Measurements from ENCODE around the gene RPN1. TPM values are rescaled to one million over a fixed set of nuclear protein-coding genes. Genes with fewer than 3 reads are reported as not detected.
A peak's percentile ranks its signal among the peaks of the same experiment; 100 is the strongest.
"Not testable (repeated sequence)": the region's sequence is repeated elsewhere in the genome, so short reads cannot be mapped to it uniquely, and the experiment has no call there.

The RPN1 gene
- total RNA-seq, 1 donor from 2014 or later = 96.8 TPM

- ATAC-seq (ENCODE audit: poor library complexity) (no peak), DNase-seq (no peak)
- intact Hi-C loops (cut with DNase I) = no loop called here
These were observed 62.5 kb downstream of the RPN1 start for GRCh38 chr3:128588147-128588546.

- intact Hi-C loops (cut with DNase I) = no loop called here
- ATAC-seq (ENCODE audit: poor library complexity) (no peak), DNase-seq (no peak)
These were observed 63.2 kb downstream of the RPN1 start for GRCh38 chr3:128587391-128587790.

- DNase-seq; ATAC-seq (ENCODE audit: poor library complexity); intact Hi-C loops (cut with DNase I): not testable (repeated sequence)
These were observed 63.7 kb downstream of the RPN1 start for GRCh38 chr3:128586932-128587331.

- DNase-seq; intact Hi-C loops (cut with DNase I); ATAC-seq (ENCODE audit: poor library complexity): not testable (repeated sequence)
These were observed 64.2 kb downstream of the RPN1 start for GRCh38 chr3:128586391-128586790.

- intact Hi-C loops (cut with DNase I) = no loop called here
These were observed 64.6 kb downstream of the RPN1 start for GRCh38 chr3:128585974-128586373.

GRCh38 chr3:128585189-128585588, 65.4 kb downstream of the RPN1 start:
- DNase-seq (no peak), ATAC-seq (ENCODE audit: poor library complexity) (no peak)
- intact Hi-C loops (cut with DNase I) = no loop called here

More at GRCh38 chr3:128585974-128586373, 64.6 kb downstream of the RPN1 start:
- no peak for DNase-seq
- ATAC-seq (ENCODE audit: poor library complexity) = no peak

- ATAC-seq (ENCODE audit: poor library complexity) = peak; percentile 99
- intact Hi-C loops (cut with DNase I) = no loop called here
- peak; percentile 84 for DNase-seq
These were observed 66.1 kb downstream of the RPN1 start for GRCh38 chr3:128584412-128585020.

GRCh38 chr3:128581566-128581965, 69.1 kb downstream of the RPN1 start:
- intact Hi-C loops (cut with DNase I) = no loop called here
- ATAC-seq (ENCODE audit: poor library complexity) (no peak), DNase-seq (no peak)

GRCh38 chr3:128579927-128580326, 70.7 kb downstream of the RPN1 start:
- intact Hi-C loops (cut with DNase I) = loop anchor here (10.0 kb wide), 1 partner anchor 95 kb away; no protein-coding TSS in a partner anchor
- ATAC-seq (ENCODE audit: poor library complexity) (no peak), DNase-seq (no peak)

- no peak for DNase-seq
These were observed 72.3 kb downstream of the RPN1 start for GRCh38 chr3:128578346-128578745.

GRCh38 chr3:128577711-128578110, 72.9 kb downstream of the RPN1 start:
- no peak for ATAC-seq (ENCODE audit: poor library complexity)
- intact Hi-C loops (cut with DNase I) = loop anchor here (10.0 kb wide), 1 partner anchor 93 kb away; no protein-coding TSS in a partner anchor
- no peak for DNase-seq

More at GRCh38 chr3:128578346-128578745, 72.3 kb downstream of the RPN1 start:
- intact Hi-C loops (cut with DNase I) = loop anchor here (10.0 kb wide), 1 partner anchor 94 kb away; no protein-coding TSS in a partner anchor
- ATAC-seq (ENCODE audit: poor library complexity) = no peak

GRCh38 chr3:128576290-128576689, 74.3 kb downstream of the RPN1 start:
- intact Hi-C loops (cut with DNase I) = loop anchor here (10.0 kb wide), 1 partner anchor 91 kb away; no protein-coding TSS in a partner anchor
- no peak for DNase-seq
- ATAC-seq (ENCODE audit: poor library complexity) = no peak

GRCh38 chr3:128575777-128576176, 74.8 kb downstream of the RPN1 start:
- intact Hi-C loops (cut with DNase I) = loop anchor here (10.0 kb wide), 1 partner anchor 91 kb away; no protein-coding TSS in a partner anchor
- ATAC-seq (ENCODE audit: poor library complexity) = peak; percentile 23
- peak; percentile 55 for DNase-seq

- intact Hi-C loops (cut with DNase I) = loop anchor here (10.0 kb wide), 1 partner anchor 89 kb away; no protein-coding TSS in a partner anchor
- peak; percentile 57 for DNase-seq
- peak; percentile 52 for ATAC-seq (ENCODE audit: poor library complexity)
These were observed 76.9 kb downstream of the RPN1 start for GRCh38 chr3:128573707-128574162.

GRCh38 chr3:128573160-128573559, 77.5 kb downstream of the RPN1 start:
- intact Hi-C loops (cut with DNase I) = loop anchor here (10.0 kb wide), 1 partner anchor 88 kb away; no protein-coding TSS in a partner anchor
- no peak for DNase-seq
- ATAC-seq (ENCODE audit: poor library complexity) = no peak

GRCh38 chr3:128572644-128573105, 77.9 kb downstream of the RPN1 start:
- no peak for DNase-seq
- ATAC-seq (ENCODE audit: poor library complexity) = no peak
- intact Hi-C loops (cut with DNase I) = loop anchor here (10.0 kb wide), 1 partner anchor 88 kb away; no protein-coding TSS in a partner anchor

- intact Hi-C loops (cut with DNase I) = loop anchor here (10.0 kb wide), 1 partner anchor 87 kb away; no protein-coding TSS in a partner anchor
- DNase-seq (no peak), ATAC-seq (ENCODE audit: poor library complexity) (no peak)
These were observed 78.6 kb downstream of the RPN1 start for GRCh38 chr3:128572013-128572412.
